Stomach (tissue), 4 donors: ENCODE data around the gene CAB39.

ENCODE experiments used
- CTCF ChIP-seq, 7 experiments: fragments of 450-650 bp in 4 of 7; fragments of 200-600 bp in 3 of 7; sonication (generic) in 3 of 7; IDR thresholded peaks; one replicate each; pipeline ENCODE4 v1.5.1; 2016 to 2019; ENCODE audit warnings: antibody characterized with exemption in 7 of 7, control low read depth in 2 of 7, mild to moderate bottlenecking in 1 of 7
- EP300 ChIP-seq: sonication (generic); formaldehyde crosslinking; IDR thresholded peaks from one replicate; pipeline ENCODE4 v1.6.1; 2017; ENCODE audit warnings: antibody characterized with exemption
- POLR2A ChIP-seq, 4 donors: fragments of 450-650 bp; IDR thresholded peaks; one replicate each; pipeline ENCODE4 v1.6.1; 2016; ENCODE audit warnings: antibody characterized with exemption in 4 of 4, control low read depth in 2 of 4, mild to moderate bottlenecking in 1 of 4, moderate library complexity in 1 of 4
- POLR2AphosphoS5 ChIP-seq, 3 donors: sonication (generic); formaldehyde crosslinking; IDR thresholded peaks; one replicate each; pipeline ENCODE4 v1.6.1; 2016; ENCODE audit warnings: antibody characterized with exemption in 3 of 3

DNA sequence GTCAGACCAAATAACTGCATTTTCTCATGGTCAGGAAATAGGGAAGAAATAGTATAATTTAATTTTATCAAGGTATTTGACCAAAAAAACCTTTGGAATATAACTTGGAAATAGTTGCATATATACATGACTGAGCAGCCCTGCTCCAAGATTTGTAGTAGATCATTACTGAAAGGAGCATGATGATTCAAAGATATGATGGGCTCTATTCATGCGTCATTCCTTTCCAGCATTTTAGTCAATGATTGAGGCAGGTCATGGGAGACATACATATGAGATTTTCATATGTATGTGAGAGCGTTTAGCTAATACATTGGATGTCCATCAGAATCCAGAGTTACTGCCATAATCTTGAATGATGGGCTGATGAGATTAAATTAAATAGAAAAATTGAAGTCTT lies 74.5 kb downstream of the CAB39 start:
- TF ChIP-seq POLR2AphosphoS5 (IDR thresholded peaks at IDR 0.05) (no peak), CTCF (IDR thresholded peaks at IDR 0.05) (no peak), POLR2A (IDR thresholded peaks at IDR 0.05) (no peak), EP300 (no peak)
